SK-N-SH (cell line): Measurements from ENCODE around the gene CACNA1H. TPM values are rescaled to one million over a fixed set of nuclear protein-coding genes. Genes with fewer than 3 reads are reported as not detected.

Experiments used
- CTCF ChIA-PET: fragments of 300-600, 350-600 bp; formaldehyde crosslinking; extraction: SDS; loops from one replicate; lab custom pipeline; 2021; lab: Yijun Ruan, JAX
- POLR2A ChIA-PET: fragments of 350-600 bp; sonication (Branson Sonifier 250); formaldehyde crosslinking; extraction: SDS; loops from one replicate; lab custom pipeline; 2020; ENCODE audit warnings: antibody characterized with exemption, inconsistent platforms; lab: Yijun Ruan, JAX
- DNase-seq: peaks from one replicate; pipeline ENCODE4 v3.0.0; 2012
- H2AFZ ChIP-seq: fragments of 200-600 bp; sonication (generic); 2 replicates; pipeline ENCODE4 v1.8.1; 2016; ENCODE audit warnings: antibody characterized with exemption, mild to moderate bottlenecking, low read depth
- H3F3A ChIP-seq: fragments of 200-600 bp; sonication (generic); replicated peaks from 2 replicates; pipeline ENCODE3; 2016; ENCODE audit warnings: antibody characterized with exemption, mild to moderate bottlenecking; ENCODE audit not compliant: insufficient read depth
- H3K27ac ChIP-seq, 2 experiments: fragments of 200-500 bp in 1 of 2; fragments of 200-600 bp in 1 of 2; sonication (Bioruptor generic) in 1 of 2; sonication (generic), shearing (Covaris generic) in 1 of 2; 2 replicates each; pipeline versions ENCODE4 v1.5.1 to v1.6.1; 2014 to 2016; ENCODE audit warnings: low read depth in 2 of 2, inconsistent platforms in 1 of 2, low read length in 1 of 2, mild to moderate bottlenecking in 1 of 2, mixed read lengths in 1 of 2
- H3K27me3 ChIP-seq: fragments of 200-600 bp; sonication (generic), shearing (Covaris generic); 2 replicates; pipeline ENCODE4 v1.6.1; 2016; ENCODE audit warnings: mixed run types; ENCODE audit not compliant: insufficient read depth
- H3K36me3 ChIP-seq, 2 experiments: fragments of 200-500 bp in 1 of 2; fragments of 200-600 bp in 1 of 2; sonication (Bioruptor generic) in 1 of 2; sonication (generic) in 1 of 2; replicated peaks in 1 of 2; 2 replicates each; pipeline versions ENCODE3 to v1.5.1; 2014 to 2016; ENCODE audit warnings: low read length in 1 of 2, mild to moderate bottlenecking in 1 of 2; ENCODE audit not compliant: insufficient read depth in 2 of 2, control insufficient read depth in 1 of 2
- H3K4me1 ChIP-seq, 2 experiments: fragments of 200-500 bp in 1 of 2; fragments of 200-600 bp in 1 of 2; sonication (Bioruptor generic) in 1 of 2; sonication (generic), shearing (Covaris generic) in 1 of 2; 2 replicates each; pipeline versions ENCODE4 v1.5.1 to v1.6.1; 2014 to 2016; ENCODE audit warnings: low read depth in 1 of 2, low read length in 1 of 2, mixed run types in 1 of 2; ENCODE audit not compliant: insufficient read depth in 2 of 2, control insufficient read depth in 1 of 2
- H3K4me2 ChIP-seq: fragments of 200-600 bp; sonication (generic), shearing (Covaris generic); 2 replicates; pipeline ENCODE4 v1.6.1; 2017; ENCODE audit warnings: mixed run types
- H3K4me3 ChIP-seq, 2 experiments: fragments of 200-500 bp in 1 of 2; fragments of 200-600 bp in 1 of 2; sonication (Bioruptor generic) in 1 of 2; sonication (generic), shearing (Covaris generic) in 1 of 2; 2 replicates each; pipeline versions ENCODE4 v1.5.1 to v1.8.1; 2014 to 2016; ENCODE audit warnings: low read depth in 2 of 2, inconsistent platforms in 1 of 2, low read length in 1 of 2, mild to moderate bottlenecking in 1 of 2, mixed read lengths in 1 of 2, moderate library complexity in 1 of 2
- H3K79me2 ChIP-seq: fragments of 200-600 bp; sonication (generic); 2 replicates; pipeline ENCODE4 v1.8.1; 2017; ENCODE audit warnings: mild to moderate bottlenecking; ENCODE audit not compliant: insufficient read depth
- H3K9ac ChIP-seq: fragments of 200-600 bp; sonication (generic); 2 replicates; pipeline ENCODE4 v1.6.1; 2017; ENCODE audit warnings: mixed run types
- H3K9me2 ChIP-seq: fragments of 200-600 bp; sonication (generic); 2 replicates; pipeline ENCODE4 v1.6.1; 2017; ENCODE audit warnings: mixed run types
- H3K9me3 ChIP-seq: fragments of 200-600 bp; sonication (generic); 2 replicates; pipeline ENCODE4 v1.6.1; 2017; ENCODE audit warnings: mixed run types, mild to moderate bottlenecking, moderate library complexity
- H4K20me1 ChIP-seq: fragments of 200-600 bp; sonication (generic); 2 replicates; pipeline ENCODE4 v1.6.1; 2017; ENCODE audit warnings: mild to moderate bottlenecking, mixed run types; ENCODE audit not compliant: insufficient read depth
- CHD2 ChIP-seq: fragments of 150-350 bp; IDR thresholded peaks from 2 replicates; pipeline ENCODE4 v1.6.1; 2018; ENCODE audit warnings: low read length; ENCODE audit not compliant: partially characterized antibody
- EP300 ChIP-seq, 2 experiments: IDR thresholded peaks; 2 replicates each; pipeline versions ENCODE4 v1.4.0 to v1.6.1; 2012; ENCODE audit warnings: borderline replicate concordance in 1 of 2, low read depth in 1 of 2, low read length in 1 of 2
- FOSL2 ChIP-seq: IDR thresholded peaks from 2 replicates; pipeline ENCODE4 v1.4.0; 2012; ENCODE audit warnings: low read depth, mild to moderate bottlenecking, moderate library complexity, borderline replicate concordance
- FOXJ3 ChIP-seq: sonication (generic); formaldehyde crosslinking; IDR thresholded peaks from 2 replicates; pipeline ENCODE4 v1.5.1; 2020; ENCODE audit warnings: mild to moderate bottlenecking, missing genetic modification reagents
- GABPA ChIP-seq: IDR thresholded peaks from 2 replicates; pipeline ENCODE4 v1.4.0; 2012; ENCODE audit warnings: low read depth, mild to moderate bottlenecking
- MEF2A ChIP-seq: IDR thresholded peaks from 2 replicates; pipeline ENCODE4 v1.4.0; 2012; ENCODE audit warnings: low read depth, borderline replicate concordance
- MXI1 ChIP-seq: IDR thresholded peaks from 2 replicates; pipeline ENCODE4 v1.6.1; 2012; ENCODE audit warnings: mild to moderate bottlenecking, low read depth, low read length, improper control_type of control experiment
- NFIC ChIP-seq: IDR thresholded peaks from 2 replicates; pipeline ENCODE4 v1.4.0; 2012; ENCODE audit warnings: borderline replicate concordance
- NRF1 ChIP-seq: IDR thresholded peaks from 2 replicates; pipeline ENCODE4 v1.6.1; 2012; ENCODE audit warnings: low read depth, mild to moderate bottlenecking, low read length
- RAD21 ChIP-seq: IDR thresholded peaks from 2 replicates; pipeline ENCODE4 v1.6.1; 2012; ENCODE audit warnings: mild to moderate bottlenecking, low read length
- RCOR1 ChIP-seq: fragments of 150-350 bp; IDR thresholded peaks from 2 replicates; pipeline ENCODE4 v1.6.1; 2017; ENCODE audit warnings: antibody characterized with exemption, low read length
- RXRA ChIP-seq: IDR thresholded peaks from 2 replicates; pipeline ENCODE4 v1.4.0; 2012; ENCODE audit warnings: low read depth, mild to moderate bottlenecking, borderline replicate concordance
- SMC3 ChIP-seq: IDR thresholded peaks from 2 replicates; pipeline ENCODE4 v1.6.1; 2012; ENCODE audit warnings: low read depth, low read length, improper control_type of control experiment
- TAF1 ChIP-seq: IDR thresholded peaks from 2 replicates; pipeline ENCODE4 v1.6.1; 2012; ENCODE audit warnings: low read depth, mild to moderate bottlenecking, low read length, moderate library complexity, borderline replicate concordance
- TEAD4 ChIP-seq: IDR thresholded peaks from 2 replicates; pipeline ENCODE4 v1.4.0; 2012; ENCODE audit warnings: mild to moderate bottlenecking, borderline replicate concordance; ENCODE audit not compliant: insufficient read depth
- YY1 ChIP-seq: IDR thresholded peaks from 2 replicates; pipeline ENCODE4 v1.4.0; 2012; ENCODE audit warnings: low read depth, mild to moderate bottlenecking
- WGBS: methylation state at CpG from one replicate; pipeline ENCODE4 v1.1.6; 2017; ENCODE audit warnings: low lambda C conversion rate; 5-methylcytosine and 5-hydroxymethylcytosine counted together
- polyA plus RNA-seq, 3 experiments: library from polyadenylated mRNA; depleted of rRNA; stranded (reverse); fragments of >200 nt; gene quantifications; 2 replicates each; pipeline ENCODE4 v1.2.3, GENCODE V29; 2012
- TF ChIP-seq, protein P1 (sequence below): fragments of 200-600 bp; sonication (generic); IDR thresholded peaks from 2 replicates; pipeline ENCODE4 v1.6.1; 2017; ENCODE audit warnings: antibody characterized with exemption, mild to moderate bottlenecking, moderate library complexity
- TF ChIP-seq, protein P2 (sequence below): IDR thresholded peaks from 2 replicates; pipeline ENCODE4 v1.4.0; 2012; ENCODE audit warnings: low read depth, borderline replicate concordance
- TF ChIP-seq, protein P3 (sequence below): IDR thresholded peaks from 2 replicates; pipeline ENCODE4 v1.4.0; 2012; ENCODE audit warnings: low read depth, borderline replicate concordance
- TF ChIP-seq, protein P4 (sequence below): fragments of 150-350 bp; IDR thresholded peaks from 2 replicates; pipeline ENCODE4 v1.6.1; 2016; ENCODE audit warnings: mild to moderate bottlenecking, low read depth, low read length

The CACNA1H gene
- polyA plus RNA-seq, 1 of the 3 experiments (the other 2 are of a cell fraction): not detected

DNA sequence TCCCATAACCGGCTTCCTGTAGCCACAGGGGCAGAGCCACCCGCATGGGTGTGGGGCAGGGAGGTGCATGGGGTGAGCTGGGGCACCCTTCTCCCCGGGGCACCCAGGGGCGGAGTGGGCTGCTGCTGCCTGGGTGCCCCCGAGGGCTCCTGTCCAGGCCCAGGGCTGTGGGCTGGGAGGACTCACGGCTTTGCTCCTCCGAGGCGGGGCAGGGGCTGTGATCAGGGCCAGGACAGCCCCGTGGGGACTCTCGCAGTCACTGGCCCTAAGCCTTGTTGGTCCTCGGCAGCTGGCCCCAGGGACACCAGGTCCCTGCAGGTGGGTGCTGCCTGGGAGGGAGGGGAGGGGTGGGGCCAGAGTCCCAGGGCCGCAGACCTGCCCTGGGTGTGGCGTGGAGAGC is 19.7 kb downstream of the CACNA1H start:
- Histone ChIP-seq H3K9me2 (no peaks in the 10 kb centered on the region), H3K27ac (no peak overlapping the region), H3K36me3 (no peaks in the 10 kb centered on the region), H3K9me3 (no peaks in the 10 kb centered on the region), H3K4me2 (no peak overlapping the region), H3K27me3 (peaks cover 83% of the 10 kb centered on the region), H3K79me2 (no peaks in the 10 kb centered on the region), H3K9ac (no peak overlapping the region), H3K4me3 (no peak overlapping the region), H3F3A (no peaks in the 10 kb centered on the region), H2AFZ (no peak overlapping the region), H3K4me1 (no peaks in the 10 kb centered on the region), H4K20me1 (0 out of 2 replicates have a peak, but pooled peaks cover 3% of the 10 kb centered on the region)
- WGBS: 41% methylated on average over 8 of the region's 13 CpGs
- POLR2A ChIA-PET: no interaction called here
- TF ChIP-seq RCOR1 (no peak), FOXJ3 (CRISPR knock-in tag) (no peak), SMC3 (no peak), GABPA (no peak), RAD21 (no peak), FOSL2 (no peak), TEAD4 (no peak), TAF1 (no peak), NFIC (no peak), EP300 (IDR thresholded peaks at IDR 0.05; ENCODE audit: borderline replicate concordance in 1 of 2, low read depth in 1 of 2, low read length in 1 of 2) (no peak), MXI1 (no peak), MEF2A (no peak), RXRA (no peak), CHD2 (no peak), NRF1 (no peak), YY1 (no peak)
- TF ChIP-seq, protein P1, sequence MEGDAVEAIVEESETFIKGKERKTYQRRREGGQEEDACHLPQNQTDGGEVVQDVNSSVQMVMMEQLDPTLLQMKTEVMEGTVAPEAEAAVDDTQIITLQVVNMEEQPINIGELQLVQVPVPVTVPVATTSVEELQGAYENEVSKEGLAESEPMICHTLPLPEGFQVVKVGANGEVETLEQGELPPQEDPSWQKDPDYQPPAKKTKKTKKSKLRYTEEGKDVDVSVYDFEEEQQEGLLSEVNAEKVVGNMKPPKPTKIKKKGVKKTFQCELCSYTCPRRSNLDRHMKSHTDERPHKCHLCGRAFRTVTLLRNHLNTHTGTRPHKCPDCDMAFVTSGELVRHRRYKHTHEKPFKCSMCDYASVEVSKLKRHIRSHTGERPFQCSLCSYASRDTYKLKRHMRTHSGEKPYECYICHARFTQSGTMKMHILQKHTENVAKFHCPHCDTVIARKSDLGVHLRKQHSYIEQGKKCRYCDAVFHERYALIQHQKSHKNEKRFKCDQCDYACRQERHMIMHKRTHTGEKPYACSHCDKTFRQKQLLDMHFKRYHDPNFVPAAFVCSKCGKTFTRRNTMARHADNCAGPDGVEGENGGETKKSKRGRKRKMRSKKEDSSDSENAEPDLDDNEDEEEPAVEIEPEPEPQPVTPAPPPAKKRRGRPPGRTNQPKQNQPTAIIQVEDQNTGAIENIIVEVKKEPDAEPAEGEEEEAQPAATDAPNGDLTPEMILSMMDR: no peak
- TF ChIP-seq, protein P2, sequence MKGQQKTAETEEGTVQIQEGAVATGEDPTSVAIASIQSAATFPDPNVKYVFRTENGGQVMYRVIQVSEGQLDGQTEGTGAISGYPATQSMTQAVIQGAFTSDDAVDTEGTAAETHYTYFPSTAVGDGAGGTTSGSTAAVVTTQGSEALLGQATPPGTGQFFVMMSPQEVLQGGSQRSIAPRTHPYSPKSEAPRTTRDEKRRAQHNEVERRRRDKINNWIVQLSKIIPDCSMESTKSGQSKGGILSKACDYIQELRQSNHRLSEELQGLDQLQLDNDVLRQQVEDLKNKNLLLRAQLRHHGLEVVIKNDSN: no peak
- TF ChIP-seq, protein P3, sequence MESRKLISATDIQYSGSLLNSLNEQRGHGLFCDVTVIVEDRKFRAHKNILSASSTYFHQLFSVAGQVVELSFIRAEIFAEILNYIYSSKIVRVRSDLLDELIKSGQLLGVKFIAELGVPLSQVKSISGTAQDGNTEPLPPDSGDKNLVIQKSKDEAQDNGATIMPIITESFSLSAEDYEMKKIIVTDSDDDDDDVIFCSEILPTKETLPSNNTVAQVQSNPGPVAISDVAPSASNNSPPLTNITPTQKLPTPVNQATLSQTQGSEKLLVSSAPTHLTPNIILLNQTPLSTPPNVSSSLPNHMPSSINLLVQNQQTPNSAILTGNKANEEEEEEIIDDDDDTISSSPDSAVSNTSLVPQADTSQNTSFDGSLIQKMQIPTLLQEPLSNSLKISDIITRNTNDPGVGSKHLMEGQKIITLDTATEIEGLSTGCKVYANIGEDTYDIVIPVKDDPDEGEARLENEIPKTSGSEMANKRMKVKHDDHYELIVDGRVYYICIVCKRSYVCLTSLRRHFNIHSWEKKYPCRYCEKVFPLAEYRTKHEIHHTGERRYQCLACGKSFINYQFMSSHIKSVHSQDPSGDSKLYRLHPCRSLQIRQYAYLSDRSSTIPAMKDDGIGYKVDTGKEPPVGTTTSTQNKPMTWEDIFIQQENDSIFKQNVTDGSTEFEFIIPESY: no peak
- TF ChIP-seq, protein P4, sequence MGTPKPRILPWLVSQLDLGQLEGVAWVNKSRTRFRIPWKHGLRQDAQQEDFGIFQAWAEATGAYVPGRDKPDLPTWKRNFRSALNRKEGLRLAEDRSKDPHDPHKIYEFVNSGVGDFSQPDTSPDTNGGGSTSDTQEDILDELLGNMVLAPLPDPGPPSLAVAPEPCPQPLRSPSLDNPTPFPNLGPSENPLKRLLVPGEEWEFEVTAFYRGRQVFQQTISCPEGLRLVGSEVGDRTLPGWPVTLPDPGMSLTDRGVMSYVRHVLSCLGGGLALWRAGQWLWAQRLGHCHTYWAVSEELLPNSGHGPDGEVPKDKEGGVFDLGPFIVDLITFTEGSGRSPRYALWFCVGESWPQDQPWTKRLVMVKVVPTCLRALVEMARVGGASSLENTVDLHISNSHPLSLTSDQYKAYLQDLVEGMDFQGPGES: no peak
- no peak for DNase-seq
- CTCF ChIA-PET: interaction anchor here (0.7 to 1.8 kb wide), 3 partner anchors 8 to 67 kb away, joined by 3 to 7 read pairs (median 3); no protein-coding TSS in a partner anchor
